NK-92 treated with Interleukin-12 subunit alpha and Interleukin-12 subunit beta, amount 100 ng/mL, for 24 hours (cell line): ENCODE results near the gene SDF2L1.
"Not testable (repeated sequence)": the region's sequence is repeated elsewhere in the genome, so short reads cannot be mapped to it uniquely, and the experiment has no call there.

Experiments used
- DNase-seq: peaks from one replicate; lab custom pipeline; 2025; lab: John Stamatoyannopoulos, UW

The SDF2L1 gene

DNA sequence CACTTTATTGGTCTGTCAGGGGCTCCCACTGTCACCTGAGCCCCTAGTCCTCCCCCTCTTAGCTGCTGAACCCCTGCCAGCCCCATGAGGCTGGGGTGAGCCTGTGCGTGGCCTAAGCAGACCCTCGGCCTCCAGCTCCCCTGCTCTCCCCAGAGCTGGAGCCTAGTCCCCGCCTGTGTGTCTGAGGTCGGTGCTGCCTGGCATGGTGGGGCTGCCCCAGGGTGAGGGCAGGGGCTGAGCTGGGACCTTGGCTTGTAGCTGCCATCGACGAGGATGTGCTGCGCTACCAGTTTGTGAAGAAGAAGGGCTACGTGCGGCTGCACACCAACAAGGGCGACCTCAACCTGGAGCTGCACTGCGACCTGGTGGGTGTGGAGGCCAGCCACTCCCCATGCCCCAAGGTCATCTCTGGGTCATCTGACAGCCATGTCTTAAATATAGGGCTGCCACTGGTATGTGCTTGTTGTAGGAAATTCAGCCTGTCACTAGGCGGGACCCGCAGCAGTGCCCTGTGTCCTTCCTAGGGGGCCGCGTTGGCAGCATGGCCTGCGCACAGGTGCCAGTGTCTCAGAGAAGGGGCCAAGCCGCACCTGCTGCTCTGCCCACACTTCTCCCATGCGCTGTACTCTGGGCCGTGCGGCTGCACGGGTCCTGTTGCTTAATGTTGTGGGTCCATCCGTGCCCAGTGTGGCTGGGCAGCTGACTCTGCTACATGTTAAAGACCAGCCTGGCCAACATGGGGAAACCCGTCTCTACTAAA lies 44.7 kb downstream of the SDF2L1 start:
- DNase-seq: no peak

DNA sequence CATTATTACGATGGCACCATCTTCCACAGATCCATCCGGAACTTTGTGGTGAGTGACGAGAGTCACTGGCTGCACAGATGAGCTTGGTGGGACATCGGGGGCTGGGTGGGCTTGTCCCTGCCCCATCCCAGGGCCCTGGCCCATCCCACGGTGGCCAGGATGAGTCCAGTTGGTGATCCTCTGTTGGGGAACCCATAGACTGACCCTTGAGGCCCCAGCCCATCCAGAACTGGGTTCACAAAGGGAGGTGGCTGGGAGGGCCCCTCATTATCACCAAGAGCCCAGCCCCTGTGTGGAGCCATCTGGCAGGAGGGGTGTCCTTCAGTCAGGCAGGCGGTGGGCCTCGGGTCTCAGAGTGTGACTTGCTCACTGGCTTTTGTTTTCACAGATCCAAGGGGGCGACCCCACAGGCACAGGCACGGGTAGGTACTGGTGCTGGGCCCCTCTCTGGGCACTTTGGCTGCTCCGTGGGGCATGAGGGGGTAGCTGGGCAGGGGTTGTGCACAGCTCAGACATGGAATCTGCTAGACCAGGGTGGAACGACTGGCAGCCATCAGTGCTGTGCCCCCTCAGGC lies 45.7 kb downstream of the SDF2L1 start:
- DNase-seq: no peak

DNA sequence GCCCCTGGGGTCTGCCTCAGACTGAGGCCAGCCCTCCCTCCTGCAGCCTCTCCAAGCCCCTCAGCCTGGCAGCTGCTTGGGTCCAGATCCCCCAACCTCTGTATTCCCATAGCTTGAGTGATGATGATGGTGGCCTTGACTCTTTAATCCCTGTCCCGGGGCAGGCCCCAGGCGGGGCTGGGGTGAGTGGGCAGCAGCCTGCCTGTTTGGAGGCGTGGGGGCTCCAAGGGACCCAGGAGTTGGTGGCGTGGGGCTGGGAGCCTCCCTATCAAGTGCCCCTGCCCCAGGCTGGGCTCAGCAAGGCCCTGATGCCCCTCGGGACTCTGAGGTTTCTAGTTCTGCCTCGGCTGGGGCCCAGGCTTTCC lies 46.2 kb downstream of the SDF2L1 start:
- no peak for DNase-seq

DNA sequence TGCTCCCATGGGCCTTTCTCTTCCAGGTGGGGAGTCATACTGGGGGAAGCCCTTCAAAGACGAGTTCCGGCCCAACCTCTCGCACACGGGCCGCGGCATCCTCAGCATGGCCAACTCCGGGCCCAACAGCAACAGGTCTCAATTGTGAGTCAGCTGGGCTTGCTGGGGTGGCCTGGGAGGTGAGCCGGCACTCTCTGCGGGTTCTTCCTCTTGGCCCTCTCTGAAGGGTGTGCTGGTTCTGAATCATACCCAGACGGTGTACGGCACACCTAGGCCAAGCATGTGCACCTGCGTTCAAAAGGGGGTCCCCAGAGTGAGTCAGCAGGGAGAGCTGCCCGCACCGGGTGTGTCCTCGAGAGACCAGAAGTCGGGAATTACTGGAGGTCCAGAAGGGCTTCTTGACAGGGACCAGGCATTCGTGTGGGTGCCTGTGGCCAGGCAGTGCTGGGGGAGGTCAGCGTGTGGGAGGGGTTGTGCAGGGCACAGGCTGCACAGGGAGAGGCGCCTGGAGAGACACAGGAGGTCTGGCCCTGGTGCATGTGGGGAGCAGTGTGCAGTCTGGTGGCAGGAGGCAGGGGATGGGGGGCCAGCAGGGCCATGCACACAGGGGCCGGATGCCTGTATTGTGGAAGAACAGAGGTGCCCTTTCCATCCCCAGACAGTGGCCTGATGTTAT lies 46.7 kb downstream of the SDF2L1 start:
- DNase-seq: no peak

DNA sequence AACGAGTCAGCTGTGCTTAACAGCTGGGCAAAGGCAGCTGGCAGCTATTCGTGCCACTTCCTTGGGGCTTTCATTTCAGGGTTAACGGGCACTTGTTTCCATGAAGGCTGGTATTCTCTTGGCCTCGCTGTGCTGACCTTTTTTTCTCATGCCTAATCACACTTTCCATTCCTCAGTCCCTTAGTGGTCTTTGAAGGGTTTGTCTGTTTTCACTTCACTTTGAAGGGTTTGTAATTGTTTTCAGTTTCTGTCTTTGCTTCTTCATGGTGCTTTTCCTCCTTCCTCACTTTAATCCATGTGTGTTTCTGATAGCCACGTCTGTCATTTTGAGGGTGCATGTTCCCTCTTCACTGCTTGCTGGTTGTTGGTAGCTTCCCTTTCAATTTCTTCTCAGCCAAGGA lies 48.3 kb downstream of the SDF2L1 start:
- DNase-seq: no peak

DNA sequence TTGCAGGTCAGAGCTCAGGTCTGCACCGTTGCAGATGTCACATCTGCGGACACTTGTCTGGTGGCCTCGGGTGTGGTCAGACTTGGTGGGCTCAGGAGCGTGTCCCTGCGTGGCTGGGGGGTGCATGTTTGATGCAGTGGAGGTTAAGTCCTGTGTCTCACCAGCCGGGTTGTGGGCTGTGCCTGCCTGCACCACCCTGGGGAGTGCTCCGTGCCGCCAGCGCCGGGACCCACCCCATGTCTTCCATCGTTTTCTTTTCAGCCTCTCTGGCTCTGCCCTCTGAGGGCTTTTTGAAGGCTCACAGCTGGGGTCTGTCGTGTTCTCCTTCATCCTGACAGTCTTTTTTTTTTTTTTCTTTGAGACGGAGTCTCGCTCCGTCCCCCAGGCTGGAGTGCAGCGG lies 49.7 kb downstream of the SDF2L1 start:
- DNase-seq: no peak

DNA sequence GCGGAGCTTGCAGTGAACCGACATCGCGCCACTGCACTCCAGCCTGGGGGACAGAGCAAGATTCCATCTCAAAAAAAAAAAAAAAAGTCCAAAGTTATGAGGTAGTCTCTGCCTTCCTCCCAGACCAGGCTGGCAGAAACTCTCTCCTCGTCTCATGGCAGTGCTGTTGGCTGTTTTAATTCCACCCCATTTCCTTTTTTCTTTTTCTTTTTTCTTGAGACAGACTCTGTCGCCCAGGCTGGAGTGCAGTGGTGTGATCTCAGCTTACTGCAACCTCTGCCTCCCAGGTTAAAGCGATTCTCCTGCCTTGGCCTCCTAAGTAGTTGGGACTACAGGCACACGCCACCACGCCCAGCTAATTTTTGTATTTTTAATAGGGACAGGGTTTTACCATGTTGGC lies 50.8 kb downstream of the SDF2L1 start:
- not testable (repeated sequence) for DNase-seq

DNA sequence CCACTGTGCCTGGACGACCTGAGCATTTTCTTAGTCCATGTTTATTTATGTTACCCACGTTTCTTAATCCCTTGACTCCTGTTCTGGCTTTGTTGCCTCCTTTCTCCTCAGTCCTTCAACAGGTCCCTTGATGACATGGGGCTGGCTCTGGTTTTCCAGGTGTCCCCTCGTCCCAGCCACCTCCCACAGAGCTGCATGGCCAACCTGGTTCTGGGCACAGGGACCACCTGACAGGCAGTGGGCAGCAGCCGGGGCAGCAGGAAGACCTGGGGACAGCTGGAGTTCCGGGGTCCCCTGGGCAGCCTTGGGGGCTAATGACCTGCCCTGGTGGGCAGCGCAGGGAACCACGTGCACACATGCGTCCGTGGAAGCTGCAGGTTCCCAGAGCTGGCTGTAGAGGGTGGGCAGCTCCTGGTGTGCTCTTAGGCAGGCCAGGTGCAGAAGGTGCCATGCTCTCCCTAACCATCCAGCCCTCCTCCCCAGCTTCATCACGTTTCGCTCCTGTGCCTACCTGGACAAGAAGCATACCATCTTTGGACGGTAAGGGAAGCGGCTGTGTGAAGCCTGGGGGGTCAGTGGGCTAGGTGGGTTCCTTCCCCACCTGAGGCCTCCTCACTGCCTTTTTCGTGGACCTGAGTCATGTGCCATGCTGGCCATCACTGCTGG lies 51.4 kb downstream of the SDF2L1 start:
- DNase-seq: no peak
